DMS79 (cell line): ENCODE data around the gene SHROOM1.

Experiments used
- DNase-seq: peaks from one replicate; lab custom pipeline; 2025; lab: John Stamatoyannopoulos, UW

The SHROOM1 gene

DNA sequence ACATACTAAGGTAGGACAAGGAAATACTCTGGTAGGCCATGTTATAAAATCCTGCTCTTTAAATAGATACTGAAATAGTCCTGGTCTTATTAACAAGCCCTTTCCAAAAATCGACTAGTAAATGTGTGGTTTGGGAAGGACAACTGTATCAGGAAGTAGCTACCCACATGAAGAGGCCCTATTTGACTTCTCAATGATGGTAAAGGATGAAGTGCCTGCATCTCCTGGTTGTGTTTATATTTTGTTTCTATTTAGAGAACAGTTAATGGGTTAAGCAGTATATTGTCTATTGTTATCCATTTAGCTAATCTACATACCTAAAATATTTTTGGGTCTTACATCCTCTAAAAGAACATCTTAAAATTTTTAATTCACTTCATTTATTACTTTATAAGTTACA lies 23.3 kb upstream of the SHROOM1 start:
- DNase-seq, result no peak

GRCh38 chr5:132853323-132853722 lies 22.9 kb upstream of the SHROOM1 start:
- no peak for DNase-seq

DNA sequence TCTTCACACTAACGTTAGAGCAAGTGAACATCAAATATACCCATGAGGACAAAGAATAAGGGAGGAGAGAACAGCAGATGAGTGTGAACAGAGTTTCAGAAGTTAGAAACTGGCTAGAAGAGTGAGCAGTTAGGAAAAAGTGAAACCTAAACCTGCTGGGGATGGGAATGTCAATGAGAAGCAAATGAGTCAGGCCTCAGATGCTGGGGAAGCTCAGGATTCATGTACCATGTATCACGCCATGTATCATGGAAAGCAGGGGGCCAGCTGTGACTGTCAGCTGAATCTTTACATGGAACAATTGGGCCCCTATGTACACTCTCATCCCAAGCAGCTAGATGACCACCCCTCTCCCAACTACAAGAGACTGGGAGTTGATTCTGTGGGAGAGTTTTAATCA lies 19.6 kb upstream of the SHROOM1 start:
- no peak for DNase-seq

DNA sequence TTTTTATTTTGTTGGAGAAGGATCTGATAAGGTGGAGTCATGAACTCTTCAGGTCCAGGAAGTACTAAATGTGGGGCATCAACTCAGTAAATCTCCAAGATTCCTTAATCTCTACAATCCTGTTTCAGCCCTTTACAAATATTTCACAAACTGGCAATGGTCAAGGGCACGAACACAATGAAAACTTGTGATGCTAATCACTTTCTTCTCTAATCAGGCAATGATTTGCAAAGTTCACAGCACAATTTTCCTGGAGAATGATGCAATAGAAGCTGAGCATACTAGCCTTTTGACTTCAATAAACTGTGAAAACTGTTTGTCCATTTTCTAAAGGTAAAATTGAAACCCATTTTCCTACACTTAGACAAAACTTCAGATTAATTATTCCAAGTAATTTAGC lies 18.9 kb upstream of the SHROOM1 start:
- no peak for DNase-seq

GRCh38 chr5:132848270-132848669 lies 17.8 kb upstream of the SHROOM1 start:
- DNase-seq, result no peak

GRCh38 chr5:132841305-132841704 lies 10.9 kb upstream of the SHROOM1 start:
- DNase-seq, result no peak

GRCh38 chr5:132840896-132841295 lies 10.4 kb upstream of the SHROOM1 start:
- no peak for DNase-seq

GRCh38 chr5:132840313-132840712 lies 9.9 kb upstream of the SHROOM1 start:
- DNase-seq, result no peak

- DNase-seq, result no peak
Observed at GRCh38 chr5:132839426-132840301, 9.2 kb upstream of the SHROOM1 start.

- DNase-seq, result no peak
Observed at GRCh38 chr5:132838516-132839282, 8.3 kb upstream of the SHROOM1 start.

DNA sequence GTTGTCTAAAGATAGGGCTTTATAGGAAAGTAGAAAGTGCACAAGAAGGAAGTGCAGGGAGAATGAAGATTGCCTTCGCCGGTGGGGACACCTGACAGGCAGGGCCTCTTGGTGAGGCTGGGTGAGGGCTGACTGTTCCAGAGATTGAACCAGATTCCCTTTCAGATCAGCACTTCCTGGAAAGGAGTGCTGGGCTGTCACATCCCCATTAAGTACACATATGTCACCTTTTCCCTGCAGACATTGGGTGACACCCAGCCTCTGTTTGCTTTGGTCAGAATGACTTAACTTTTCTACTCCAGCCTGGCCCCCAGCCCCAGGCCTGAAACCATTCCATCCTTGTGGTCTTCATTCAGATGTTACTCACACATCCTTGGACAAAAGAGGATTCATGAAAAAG lies 7.4 kb upstream of the SHROOM1 start:
- DNase-seq, result no peak

- DNase-seq, result no peak
Observed at GRCh38 chr5:132836852-132837251, 6.4 kb upstream of the SHROOM1 start.

DNA sequence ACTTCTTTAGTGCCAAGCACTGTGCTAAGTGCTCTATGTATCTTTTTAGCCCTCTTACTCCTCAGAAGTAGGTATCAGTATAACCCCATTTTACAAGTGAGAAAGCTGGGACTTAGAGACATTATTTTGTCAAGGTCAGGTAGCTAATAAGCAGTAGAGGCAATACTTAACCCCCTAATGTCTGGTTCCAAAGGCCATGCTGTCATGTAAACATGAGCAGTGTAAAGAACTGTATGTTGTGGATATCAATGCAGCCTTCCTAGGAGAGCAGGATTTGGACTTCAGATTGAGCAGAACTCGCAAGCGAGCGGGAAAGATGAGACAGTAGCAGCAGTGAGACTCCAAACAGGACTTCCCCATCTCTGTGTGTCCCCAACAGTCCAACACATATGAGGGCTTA lies 3.6 kb upstream of the SHROOM1 start:
- DNase-seq, result no peak

- no peak for DNase-seq
Observed at GRCh38 chr5:132832612-132833011, 2.2 kb upstream of the SHROOM1 start.

- no peak for DNase-seq
Observed at GRCh38 chr5:132831095-132831860, 831 bp upstream of the SHROOM1 start.

DNA sequence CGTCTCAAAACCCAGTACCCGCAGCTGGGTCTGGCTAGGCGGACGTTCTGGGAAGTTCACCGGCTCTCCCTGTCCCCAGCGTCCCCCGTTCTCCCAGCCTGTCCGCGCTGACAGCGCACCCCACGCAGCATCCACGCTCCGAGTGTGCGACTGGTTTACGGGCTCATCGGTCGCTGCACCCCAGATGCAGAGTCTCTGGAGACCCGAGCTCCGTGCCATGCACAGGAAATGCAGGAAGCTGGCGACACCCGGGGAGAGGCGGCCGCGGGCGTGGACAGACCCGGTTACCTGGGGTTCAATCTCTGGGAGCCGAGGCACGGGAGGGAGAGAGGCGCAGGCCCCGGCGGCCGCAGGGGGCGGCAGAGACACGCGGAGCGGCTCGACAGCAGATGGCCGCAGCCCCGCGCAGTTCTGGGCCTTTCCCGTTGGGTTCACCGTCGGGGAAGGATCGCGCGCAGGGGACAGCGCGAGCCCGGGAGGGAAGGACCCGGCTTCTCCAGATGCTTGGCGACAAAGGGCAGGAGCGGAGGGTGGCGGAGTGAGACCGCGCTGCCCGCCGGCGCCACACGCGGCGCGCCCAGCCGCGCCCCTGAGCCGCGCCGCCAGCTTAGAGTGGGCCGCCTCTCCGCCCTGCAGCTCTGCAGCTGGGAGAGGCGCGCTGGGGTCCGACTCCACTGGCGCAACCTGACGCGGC lies 558 bp downstream of the SHROOM1 start:
- DNase-seq, result no peak

- DNase-seq, result no peak
Observed at GRCh38 chr5:132828846-132829494, 1.5 kb downstream of the SHROOM1 start.

DNA sequence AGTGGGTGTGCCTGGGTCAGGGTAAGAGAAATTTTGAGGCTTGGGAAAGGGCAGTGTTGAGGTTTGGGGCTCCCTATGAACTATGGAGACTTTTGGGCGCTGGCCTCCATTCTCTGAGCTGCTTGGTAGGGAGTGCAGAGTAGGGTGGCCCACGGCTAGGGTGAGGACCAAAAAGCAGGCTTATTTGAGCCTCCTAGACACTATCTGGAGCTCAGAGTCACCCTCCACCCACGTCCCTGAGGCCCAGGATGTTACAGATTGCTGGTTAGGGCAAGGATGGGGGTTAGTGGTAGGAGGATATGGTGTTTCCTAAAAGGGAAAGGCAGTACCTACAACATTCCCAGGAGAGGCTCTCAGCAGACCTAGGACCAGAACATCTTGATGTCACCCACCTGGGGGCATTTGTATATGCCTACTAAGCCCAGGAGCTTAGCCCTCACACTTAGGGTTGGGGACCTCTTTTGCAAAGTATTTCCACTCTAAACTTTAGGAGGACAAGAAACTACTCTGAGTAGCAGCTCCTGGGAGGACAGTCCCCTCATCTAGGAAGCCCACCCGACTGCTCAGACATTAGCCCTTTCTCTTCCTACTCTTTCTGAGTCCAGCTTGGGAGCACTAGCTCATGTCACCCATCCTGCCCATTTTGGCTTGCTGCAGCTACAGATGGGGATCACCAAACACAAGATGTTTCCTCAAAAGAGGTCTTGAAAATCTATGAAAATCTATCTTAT lies 2.3 kb downstream of the SHROOM1 start:
- DNase-seq, result no peak

DNA sequence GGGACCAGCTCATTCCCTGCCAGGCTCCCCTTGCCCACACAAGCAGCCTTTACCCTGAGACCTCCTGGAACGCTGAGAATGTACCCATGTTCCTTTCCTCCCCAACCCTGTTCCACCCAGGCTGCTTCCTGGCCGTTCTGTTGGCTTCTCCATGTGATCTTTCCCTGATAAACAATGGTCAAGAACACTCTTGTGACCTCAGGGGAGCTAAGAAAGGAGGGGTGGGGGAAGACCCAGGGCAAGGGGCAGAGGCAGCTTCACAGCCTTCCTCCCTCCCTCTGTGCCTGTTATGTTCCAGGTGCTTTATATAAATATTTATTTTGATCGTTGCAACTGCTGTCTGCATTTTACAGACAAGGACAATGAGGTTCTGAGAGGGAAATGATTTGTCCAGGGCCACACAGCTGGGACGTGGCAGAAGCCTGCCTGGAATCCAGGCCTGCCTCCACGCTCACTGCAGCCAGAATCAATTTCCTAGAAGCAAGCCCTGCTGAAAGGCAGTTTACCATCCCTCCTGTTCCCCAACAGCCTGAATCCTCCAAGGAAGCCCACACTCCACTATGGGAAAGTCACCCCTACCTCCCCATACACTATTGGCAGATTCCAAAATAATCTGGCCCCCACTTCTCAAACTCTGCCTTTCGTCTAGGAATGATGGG lies 3.9 kb downstream of the SHROOM1 start:
- no peak for DNase-seq

GRCh38 chr5:132825834-132826391 lies 4.5 kb downstream of the SHROOM1 start:
- no peak for DNase-seq
